WTC11 (cell line): ENCODE data around the gene PLCD1.

Source experiments
- ATF1 ChIP-seq: sonication (generic); formaldehyde crosslinking; IDR thresholded peaks from 2 replicates; pipeline ENCODE4 v1.8.1; 2023; ENCODE audit warnings: mild to moderate bottlenecking, moderate library complexity, missing genetic modification reagents
- CREB1 ChIP-seq: sonication (generic); formaldehyde crosslinking; IDR thresholded peaks from 2 replicates; pipeline ENCODE4 v1.8.0; 2023; ENCODE audit warnings: mild to moderate bottlenecking, missing genetic modification reagents
- CTCF ChIP-seq: fragments of 200-600 bp; IDR thresholded peaks from 2 replicates; pipeline ENCODE4 v1.8.0; 2022; ENCODE audit warnings: antibody characterized with exemption
- E2F1 ChIP-seq: sonication (generic); formaldehyde crosslinking; IDR thresholded peaks from 2 replicates; pipeline ENCODE4 v1.8.0; 2022; ENCODE audit warnings: mild to moderate bottlenecking, missing genetic modification reagents
- IRF2 ChIP-seq: sonication (generic); formaldehyde crosslinking; IDR thresholded peaks from 2 replicates; pipeline ENCODE4 v1.8.0; 2022; ENCODE audit warnings: low read depth, missing genetic modification reagents, borderline replicate concordance
- NR1H2 ChIP-seq: sonication (generic); formaldehyde crosslinking; IDR thresholded peaks from 2 replicates; pipeline ENCODE4 v1.9.0; 2021; ENCODE audit warnings: mild to moderate bottlenecking, moderate library complexity, missing genetic modification reagents
- TEAD1 ChIP-seq: sonication (generic); formaldehyde crosslinking; IDR thresholded peaks from 2 replicates; pipeline ENCODE4 v1.8.0; 2022; ENCODE audit warnings: mild to moderate bottlenecking, missing genetic modification reagents
- TEAD4 ChIP-seq: sonication (generic); formaldehyde crosslinking; IDR thresholded peaks from 2 replicates; pipeline ENCODE4 v1.8.0; 2022; ENCODE audit warnings: mild to moderate bottlenecking, missing genetic modification reagents
- ZNF121 ChIP-seq: sonication (generic); formaldehyde crosslinking; IDR thresholded peaks from 2 replicates; pipeline ENCODE4 v1.8.0; 2023; ENCODE audit warnings: missing genetic modification reagents
- TF ChIP-seq, protein P1 (sequence below): sonication (generic); formaldehyde crosslinking; IDR thresholded peaks from 2 replicates; pipeline ENCODE4 v1.8.1; 2022; ENCODE audit warnings: mild to moderate bottlenecking, moderate library complexity, missing genetic modification reagents
- TF ChIP-seq, protein P2 (sequence below): sonication (generic); formaldehyde crosslinking; conservative IDR thresholded peaks from 2 replicates; pipeline ENCODE4 v1.8.1; 2023; ENCODE audit warnings: mild to moderate bottlenecking, low read depth, missing genetic modification reagents, moderate library complexity
- TF ChIP-seq, protein P3 (sequence below): sonication (generic); formaldehyde crosslinking; conservative IDR thresholded peaks from 2 replicates; pipeline ENCODE4 v1.8.1; 2022; ENCODE audit warnings: mild to moderate bottlenecking, missing genetic modification reagents
- TF ChIP-seq, protein P4 (sequence below): sonication (generic); formaldehyde crosslinking; IDR thresholded peaks from 2 replicates; pipeline ENCODE4 v1.8.1; 2023; ENCODE audit warnings: mild to moderate bottlenecking, moderate library complexity, missing genetic modification reagents

- TF ChIP-seq, protein P1, sequence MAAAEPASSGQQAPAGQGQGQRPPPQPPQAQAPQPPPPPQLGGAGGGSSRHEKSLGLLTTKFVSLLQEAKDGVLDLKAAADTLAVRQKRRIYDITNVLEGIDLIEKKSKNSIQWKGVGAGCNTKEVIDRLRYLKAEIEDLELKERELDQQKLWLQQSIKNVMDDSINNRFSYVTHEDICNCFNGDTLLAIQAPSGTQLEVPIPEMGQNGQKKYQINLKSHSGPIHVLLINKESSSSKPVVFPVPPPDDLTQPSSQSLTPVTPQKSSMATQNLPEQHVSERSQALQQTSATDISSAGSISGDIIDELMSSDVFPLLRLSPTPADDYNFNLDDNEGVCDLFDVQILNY (CRISPR knock-in tag), result peak; percentile 85
- TF ChIP-seq NR1H2, result peak; percentile 85; the same call in 1 of the 2 replicates
- TF ChIP-seq, protein P2, sequence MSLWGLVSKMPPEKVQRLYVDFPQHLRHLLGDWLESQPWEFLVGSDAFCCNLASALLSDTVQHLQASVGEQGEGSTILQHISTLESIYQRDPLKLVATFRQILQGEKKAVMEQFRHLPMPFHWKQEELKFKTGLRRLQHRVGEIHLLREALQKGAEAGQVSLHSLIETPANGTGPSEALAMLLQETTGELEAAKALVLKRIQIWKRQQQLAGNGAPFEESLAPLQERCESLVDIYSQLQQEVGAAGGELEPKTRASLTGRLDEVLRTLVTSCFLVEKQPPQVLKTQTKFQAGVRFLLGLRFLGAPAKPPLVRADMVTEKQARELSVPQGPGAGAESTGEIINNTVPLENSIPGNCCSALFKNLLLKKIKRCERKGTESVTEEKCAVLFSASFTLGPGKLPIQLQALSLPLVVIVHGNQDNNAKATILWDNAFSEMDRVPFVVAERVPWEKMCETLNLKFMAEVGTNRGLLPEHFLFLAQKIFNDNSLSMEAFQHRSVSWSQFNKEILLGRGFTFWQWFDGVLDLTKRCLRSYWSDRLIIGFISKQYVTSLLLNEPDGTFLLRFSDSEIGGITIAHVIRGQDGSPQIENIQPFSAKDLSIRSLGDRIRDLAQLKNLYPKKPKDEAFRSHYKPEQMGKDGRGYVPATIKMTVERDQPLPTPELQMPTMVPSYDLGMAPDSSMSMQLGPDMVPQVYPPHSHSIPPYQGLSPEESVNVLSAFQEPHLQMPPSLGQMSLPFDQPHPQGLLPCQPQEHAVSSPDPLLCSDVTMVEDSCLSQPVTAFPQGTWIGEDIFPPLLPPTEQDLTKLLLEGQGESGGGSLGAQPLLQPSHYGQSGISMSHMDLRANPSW (CRISPR knock-in tag), result peak; percentile 80; the same call in 1 of the 2 replicates
- TF ChIP-seq CTCF, result no peak
- peak; percentile 92 for TF ChIP-seq CREB1 (CRISPR knock-in tag)
- peak; percentile 73; the same call in 1 of the 2 replicates for TF ChIP-seq TEAD4 (CRISPR knock-in tag)
- TF ChIP-seq ZNF121 (CRISPR knock-in tag), result no peak
- TF ChIP-seq ATF1 (CRISPR knock-in tag), result peak; percentile 85; the same call in 1 of the 2 replicates
- TF ChIP-seq, protein P3, sequence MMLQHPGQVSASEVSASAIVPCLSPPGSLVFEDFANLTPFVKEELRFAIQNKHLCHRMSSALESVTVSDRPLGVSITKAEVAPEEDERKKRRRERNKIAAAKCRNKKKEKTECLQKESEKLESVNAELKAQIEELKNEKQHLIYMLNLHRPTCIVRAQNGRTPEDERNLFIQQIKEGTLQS (CRISPR knock-in tag), result 0 out of 2 replicates have a peak, but pooled peaks have one; percentile 6
- TF ChIP-seq, protein P4, sequence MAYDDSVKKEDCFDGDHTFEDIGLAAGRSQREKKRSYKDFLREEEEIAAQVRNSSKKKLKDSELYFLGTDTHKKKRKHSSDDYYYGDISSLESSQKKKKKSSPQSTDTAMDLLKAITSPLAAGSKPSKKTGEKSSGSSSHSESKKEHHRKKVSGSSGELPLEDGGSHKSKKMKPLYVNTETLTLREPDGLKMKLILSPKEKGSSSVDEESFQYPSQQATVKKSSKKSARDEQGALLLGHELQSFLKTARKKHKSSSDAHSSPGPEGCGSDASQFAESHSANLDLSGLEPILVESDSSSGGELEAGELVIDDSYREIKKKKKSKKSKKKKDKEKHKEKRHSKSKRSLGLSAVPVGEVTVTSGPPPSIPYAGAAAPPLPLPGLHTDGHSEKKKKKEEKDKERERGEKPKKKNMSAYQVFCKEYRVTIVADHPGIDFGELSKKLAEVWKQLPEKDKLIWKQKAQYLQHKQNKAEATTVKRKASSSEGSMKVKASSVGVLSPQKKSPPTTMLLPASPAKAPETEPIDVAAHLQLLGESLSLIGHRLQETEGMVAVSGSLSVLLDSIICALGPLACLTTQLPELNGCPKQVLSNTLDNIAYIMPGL (CRISPR knock-in tag), result peak; percentile 73
- TF ChIP-seq IRF2 (CRISPR knock-in tag), result peak; percentile 84; the same call in 1 of the 2 replicates
- 0 out of 2 replicates have a peak, but pooled peaks have one; percentile 90 for TF ChIP-seq E2F1 (CRISPR knock-in tag)
- TF ChIP-seq TEAD1 (CRISPR knock-in tag), result peak; percentile 91
Observed at GRCh38 chr3:38039101-38039898, 9.9 kb upstream of the PLCD1 start, which contains the start of gene DLEC1.
